ENCODE results near the gene SVOP.

SVOP gene

DNA sequence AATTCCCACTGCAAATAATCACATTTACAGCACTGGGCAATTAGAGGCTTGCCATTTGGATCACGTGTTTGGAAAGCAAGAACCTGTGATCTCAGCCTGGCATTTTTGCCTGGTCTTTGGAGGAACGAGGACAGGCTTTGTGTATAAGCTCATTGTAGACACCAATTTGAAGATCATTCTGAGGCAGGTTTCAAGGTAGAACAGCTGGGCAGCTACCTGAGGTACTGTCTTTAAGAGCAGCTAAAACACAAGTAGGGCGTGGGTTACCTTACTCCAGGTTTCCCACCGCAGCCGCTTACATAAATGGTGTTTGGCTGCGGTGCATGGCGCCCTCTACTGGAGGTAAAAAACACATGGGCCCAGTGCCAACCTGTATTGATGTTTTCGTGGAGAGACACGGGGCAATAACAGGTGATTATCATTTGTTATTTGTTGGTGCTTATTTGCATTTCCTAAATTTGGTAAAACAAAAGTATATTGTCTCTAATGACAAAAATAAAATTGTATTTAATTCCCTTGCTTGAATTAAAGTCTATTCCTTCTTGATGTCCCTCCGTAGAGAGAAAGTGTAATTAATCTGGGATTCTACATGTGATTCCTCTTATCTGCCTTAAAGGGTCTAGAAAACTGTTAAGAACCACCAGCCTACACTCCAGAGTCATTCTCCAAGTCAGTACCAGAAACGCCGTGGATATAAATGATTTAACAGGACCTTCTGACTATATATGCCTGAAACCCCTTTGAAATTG lies 69.7 kb downstream of the SVOP start:
- peaks cover 12% of the 10 kb centered on the region for H3K9me3 ChIP-seq (ENCODE audit: control insufficient read depth, insufficient read depth, low read depth, low read length)
- no peak overlapping the region for H3K9ac ChIP-seq (ENCODE audit: low read length)
- no peak overlapping the region for H3K27ac ChIP-seq (ENCODE audit: low read depth, low read length)
- no peaks in the 10 kb centered on the region for H3K4me1 ChIP-seq (ENCODE audit: control insufficient read depth, insufficient read depth, low read length)
- H3K27me3 ChIP-seq (ENCODE audit: control insufficient read depth, insufficient read depth, low read length), result no peaks in the 10 kb centered on the region
- H3K36me3 ChIP-seq (ENCODE audit: control insufficient read depth, insufficient read depth, low read length), result no peaks in the 10 kb centered on the region
- H3K4me3 ChIP-seq (ENCODE audit: low read depth, low read length), result no peak overlapping the region

- no peaks in the 10 kb centered on the region for H3K36me3 ChIP-seq (ENCODE audit: control insufficient read depth, insufficient read depth, low read length)
- H3K9ac ChIP-seq (ENCODE audit: low read length), result no peak overlapping the region
- H3K27me3 ChIP-seq (ENCODE audit: control insufficient read depth, insufficient read depth, low read length), result no peaks in the 10 kb centered on the region
- H3K4me3 ChIP-seq (ENCODE audit: low read depth, low read length), result no peak overlapping the region
- H3K27ac ChIP-seq (ENCODE audit: low read depth, low read length), result no peak overlapping the region
- H3K4me1 ChIP-seq (ENCODE audit: control insufficient read depth, insufficient read depth, low read length), result no peaks in the 10 kb centered on the region
- peaks cover 12% of the 10 kb centered on the region for H3K9me3 ChIP-seq (ENCODE audit: control insufficient read depth, insufficient read depth, low read depth, low read length)
These were observed 70.9 kb downstream of the SVOP start for GRCh38 chr12:108949976-108950375.

DNA sequence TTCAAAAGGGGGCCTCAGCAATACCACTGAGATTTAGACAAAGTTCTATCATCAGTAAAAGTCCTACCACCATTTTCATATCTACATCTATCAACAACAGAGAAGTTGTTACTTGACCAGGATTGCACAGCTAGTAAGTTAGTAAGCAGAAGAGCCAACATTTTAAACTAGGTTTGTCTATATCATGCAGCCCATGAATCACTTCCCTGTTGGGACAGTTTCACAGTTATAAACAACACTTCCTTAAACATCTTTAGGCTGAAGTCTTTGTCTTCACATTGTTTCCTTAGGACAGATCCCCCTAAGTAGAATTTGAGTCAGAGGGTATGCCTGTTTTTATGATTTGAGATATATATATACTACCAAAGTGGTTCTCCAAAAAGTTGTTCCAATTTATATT lies 72.5 kb downstream of the SVOP start:
- H3K9ac ChIP-seq (ENCODE audit: low read length), result no peak overlapping the region
- H3K36me3 ChIP-seq (ENCODE audit: control insufficient read depth, insufficient read depth, low read length), result no peaks in the 10 kb centered on the region
- no peaks in the 10 kb centered on the region for H3K27me3 ChIP-seq (ENCODE audit: control insufficient read depth, insufficient read depth, low read length)
- H3K9me3 ChIP-seq (ENCODE audit: control insufficient read depth, insufficient read depth, low read depth, low read length), result peaks cover 12% of the 10 kb centered on the region
- no peaks in the 10 kb centered on the region for H3K4me1 ChIP-seq (ENCODE audit: control insufficient read depth, insufficient read depth, low read length)
- no peak overlapping the region for H3K27ac ChIP-seq (ENCODE audit: low read depth, low read length)
- H3K4me3 ChIP-seq (ENCODE audit: low read depth, low read length), result no peak overlapping the region

DNA sequence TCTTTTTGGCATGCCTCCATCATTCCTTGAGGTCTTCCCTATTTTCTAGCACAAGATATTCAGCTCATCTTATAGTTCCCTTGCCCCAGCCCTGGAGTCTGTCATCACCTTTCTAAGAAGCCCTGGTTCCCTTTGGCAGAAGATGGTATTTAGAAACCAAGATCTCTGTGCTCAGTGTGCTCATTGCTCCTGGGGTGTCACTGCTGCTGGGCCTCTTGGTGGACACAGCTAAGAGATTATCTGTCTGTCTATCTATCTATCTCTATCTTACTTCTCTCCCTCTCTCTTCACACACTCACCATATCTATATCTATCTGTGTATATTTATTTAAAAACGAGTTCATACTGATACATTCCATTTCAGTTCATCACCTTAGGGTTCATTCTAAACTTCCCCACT lies 73.8 kb downstream of the SVOP start:
- H3K9ac ChIP-seq (ENCODE audit: low read length), result no peak overlapping the region
- H3K27ac ChIP-seq (ENCODE audit: low read depth, low read length), result no peak overlapping the region
- H3K9me3 ChIP-seq (ENCODE audit: control insufficient read depth, insufficient read depth, low read depth, low read length), result peaks cover 12% of the 10 kb centered on the region
- no peak overlapping the region for H3K4me3 ChIP-seq (ENCODE audit: low read depth, low read length)
- no peaks in the 10 kb centered on the region for H3K27me3 ChIP-seq (ENCODE audit: control insufficient read depth, insufficient read depth, low read length)
- H3K36me3 ChIP-seq (ENCODE audit: control insufficient read depth, insufficient read depth, low read length), result no peaks in the 10 kb centered on the region
- no peaks in the 10 kb centered on the region for H3K4me1 ChIP-seq (ENCODE audit: control insufficient read depth, insufficient read depth, low read length)

- H3K27ac ChIP-seq (ENCODE audit: low read depth, low read length), result no peak overlapping the region
- H3K4me1 ChIP-seq (ENCODE audit: control insufficient read depth, insufficient read depth, low read length), result no peaks in the 10 kb centered on the region
- no peaks in the 10 kb centered on the region for H3K9me3 ChIP-seq (ENCODE audit: control insufficient read depth, insufficient read depth, low read depth, low read length)
- no peak overlapping the region for H3K9ac ChIP-seq (ENCODE audit: low read length)
- H3K36me3 ChIP-seq (ENCODE audit: control insufficient read depth, insufficient read depth, low read length), result no peaks in the 10 kb centered on the region
- H3K27me3 ChIP-seq (ENCODE audit: control insufficient read depth, insufficient read depth, low read length), result no peaks in the 10 kb centered on the region
- no peak overlapping the region for H3K4me3 ChIP-seq (ENCODE audit: low read depth, low read length)
These were observed 80.7 kb downstream of the SVOP start for GRCh38 chr12:108940138-108940537.

DNA sequence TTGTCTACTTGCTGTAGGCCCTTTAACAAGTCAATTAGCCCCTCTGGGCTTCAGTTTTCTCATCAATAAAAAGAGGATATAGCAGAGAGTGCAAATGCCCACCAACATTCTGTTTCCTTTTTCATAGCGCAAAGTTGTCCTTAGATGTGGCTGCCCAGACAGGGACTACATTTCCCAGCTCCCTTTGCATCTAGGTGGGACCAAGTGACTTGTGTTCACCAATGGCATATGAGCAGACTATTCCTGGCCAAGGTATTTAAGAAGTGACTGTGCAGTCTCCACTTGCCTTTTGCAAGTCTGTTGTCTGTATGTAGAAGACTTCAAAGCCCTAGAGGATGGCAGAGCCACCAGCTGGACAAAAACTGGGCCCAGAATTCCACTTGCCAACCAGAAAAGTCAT lies 81.3 kb downstream of the SVOP start:
- H3K4me3 ChIP-seq (ENCODE audit: low read depth, low read length), result no peak overlapping the region
- H3K4me1 ChIP-seq (ENCODE audit: control insufficient read depth, insufficient read depth, low read length), result no peaks in the 10 kb centered on the region
- no peak overlapping the region for H3K27ac ChIP-seq (ENCODE audit: low read depth, low read length)
- H3K9me3 ChIP-seq (ENCODE audit: control insufficient read depth, insufficient read depth, low read depth, low read length), result no peaks in the 10 kb centered on the region
- H3K9ac ChIP-seq (ENCODE audit: low read length), result no peak overlapping the region
- no peaks in the 10 kb centered on the region for H3K27me3 ChIP-seq (ENCODE audit: control insufficient read depth, insufficient read depth, low read length)
- no peaks in the 10 kb centered on the region for H3K36me3 ChIP-seq (ENCODE audit: control insufficient read depth, insufficient read depth, low read length)

DNA sequence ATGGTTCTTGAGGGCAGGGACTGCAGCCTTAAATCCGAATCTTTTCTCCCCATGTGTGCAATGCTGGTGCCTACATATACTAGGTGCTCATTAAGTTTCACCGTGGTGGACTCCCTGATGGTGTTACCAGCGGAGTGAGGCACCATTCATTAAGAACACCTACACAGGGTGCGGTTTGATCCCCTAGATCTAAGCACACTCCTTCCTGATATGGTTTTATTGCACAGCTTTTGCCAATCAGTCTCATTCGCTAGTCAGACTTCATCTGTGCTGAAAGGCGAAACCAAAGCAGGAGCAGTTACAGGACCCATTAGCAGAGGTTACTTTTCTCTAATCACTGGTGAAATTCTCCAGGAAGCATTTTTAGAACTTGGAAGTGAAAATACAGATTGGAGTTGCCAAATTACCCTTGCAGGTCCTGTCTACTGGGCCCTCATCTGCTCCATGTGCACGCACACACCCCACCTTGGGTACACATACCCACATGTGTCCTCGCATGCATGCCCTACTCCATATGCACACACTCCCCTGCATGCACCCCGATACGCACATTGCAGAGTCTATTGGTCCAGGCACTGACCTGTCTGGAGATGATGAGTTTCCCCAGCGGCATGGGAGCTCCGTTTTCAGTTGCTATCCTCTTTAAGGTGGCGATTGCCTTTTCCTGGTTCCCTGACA lies 82.5 kb downstream of the SVOP start:
- H3K4me1 ChIP-seq (ENCODE audit: control insufficient read depth, insufficient read depth, low read length), result no peaks in the 10 kb centered on the region
- H3K9me3 ChIP-seq (ENCODE audit: control insufficient read depth, insufficient read depth, low read depth, low read length), result no peaks in the 10 kb centered on the region
- H3K4me3 ChIP-seq (ENCODE audit: low read depth, low read length), result no peak overlapping the region
- H3K27ac ChIP-seq (ENCODE audit: low read depth, low read length), result no peak overlapping the region
- H3K36me3 ChIP-seq (ENCODE audit: control insufficient read depth, insufficient read depth, low read length), result no peaks in the 10 kb centered on the region
- H3K27me3 ChIP-seq (ENCODE audit: control insufficient read depth, insufficient read depth, low read length), result no peaks in the 10 kb centered on the region
- no peak overlapping the region for H3K9ac ChIP-seq (ENCODE audit: low read length)

GRCh38 chr12:108935159-108935763 lies 85.6 kb downstream of the SVOP start:
- Histone ChIP-seq H3K9ac (ENCODE audit: low read length) (no peak overlapping the region), H3K27ac (ENCODE audit: low read depth, low read length) (no peak overlapping the region), H3K9me3 (ENCODE audit: control insufficient read depth, insufficient read depth, low read depth, low read length) (no peaks in the 10 kb centered on the region), H3K4me3 (ENCODE audit: low read depth, low read length) (no peak overlapping the region), H3K27me3 (ENCODE audit: control insufficient read depth, insufficient read depth, low read length) (no peaks in the 10 kb centered on the region), H3K36me3 (ENCODE audit: control insufficient read depth, insufficient read depth, low read length) (no peaks in the 10 kb centered on the region), H3K4me1 (ENCODE audit: control insufficient read depth, insufficient read depth, low read length) (no peaks in the 10 kb centered on the region)

GRCh38 chr12:108933949-108934348 lies 86.9 kb downstream of the SVOP start:
- Histone ChIP-seq H3K4me3 (ENCODE audit: low read depth, low read length) (no peak overlapping the region), H3K4me1 (ENCODE audit: control insufficient read depth, insufficient read depth, low read length) (no peaks in the 10 kb centered on the region), H3K9ac (ENCODE audit: low read length) (no peak overlapping the region), H3K27me3 (ENCODE audit: control insufficient read depth, insufficient read depth, low read length) (no peaks in the 10 kb centered on the region), H3K36me3 (ENCODE audit: control insufficient read depth, insufficient read depth, low read length) (no peaks in the 10 kb centered on the region), H3K27ac (ENCODE audit: low read depth, low read length) (no peak overlapping the region), H3K9me3 (ENCODE audit: control insufficient read depth, insufficient read depth, low read depth, low read length) (no peaks in the 10 kb centered on the region)

GRCh38 chr12:108930756-108931155 lies 90.1 kb downstream of the SVOP start:
- Histone ChIP-seq H3K9ac (ENCODE audit: low read length) (no peak overlapping the region), H3K36me3 (ENCODE audit: control insufficient read depth, insufficient read depth, low read length) (no peaks in the 10 kb centered on the region), H3K4me3 (ENCODE audit: low read depth, low read length) (no peak overlapping the region), H3K27me3 (ENCODE audit: control insufficient read depth, insufficient read depth, low read length) (no peaks in the 10 kb centered on the region), H3K27ac (ENCODE audit: low read depth, low read length) (no peak overlapping the region), H3K4me1 (ENCODE audit: control insufficient read depth, insufficient read depth, low read length) (no peaks in the 10 kb centered on the region), H3K9me3 (ENCODE audit: control insufficient read depth, insufficient read depth, low read depth, low read length) (peaks cover 13% of the 10 kb centered on the region; the same call in 1 of the 2 replicates)

DNA sequence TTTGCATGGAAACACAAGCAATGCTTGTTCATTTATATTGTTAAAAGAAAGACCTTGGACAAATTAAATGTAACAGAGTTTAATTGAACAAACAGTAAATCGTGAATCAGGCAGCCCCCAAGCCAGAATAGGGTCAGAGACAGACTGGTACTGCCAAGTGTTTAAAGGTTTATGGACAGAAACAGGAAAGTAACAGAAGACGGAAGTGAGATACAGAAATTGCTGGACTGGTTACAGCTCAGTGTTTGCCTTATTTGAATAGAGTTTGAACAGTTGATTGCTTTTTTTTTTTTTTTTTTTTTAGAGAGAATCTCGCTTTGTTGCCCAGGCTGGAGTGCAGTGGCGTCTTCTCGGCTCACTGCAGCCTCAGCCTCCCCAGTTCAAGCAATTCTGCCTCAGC lies 90.7 kb downstream of the SVOP start:
- H3K4me3 ChIP-seq (ENCODE audit: low read depth, low read length), result no peak overlapping the region
- H3K9me3 ChIP-seq (ENCODE audit: control insufficient read depth, insufficient read depth, low read depth, low read length), result peaks cover 13% of the 10 kb centered on the region; the same call in 1 of the 2 replicates
- no peaks in the 10 kb centered on the region for H3K27me3 ChIP-seq (ENCODE audit: control insufficient read depth, insufficient read depth, low read length)
- H3K27ac ChIP-seq (ENCODE audit: low read depth, low read length), result no peak overlapping the region
- H3K36me3 ChIP-seq (ENCODE audit: control insufficient read depth, insufficient read depth, low read length), result no peaks in the 10 kb centered on the region
- no peak overlapping the region for H3K9ac ChIP-seq (ENCODE audit: low read length)
- H3K4me1 ChIP-seq (ENCODE audit: control insufficient read depth, insufficient read depth, low read length), result no peaks in the 10 kb centered on the region
